ENCODE measurements around the gene PPIF.

DNA sequence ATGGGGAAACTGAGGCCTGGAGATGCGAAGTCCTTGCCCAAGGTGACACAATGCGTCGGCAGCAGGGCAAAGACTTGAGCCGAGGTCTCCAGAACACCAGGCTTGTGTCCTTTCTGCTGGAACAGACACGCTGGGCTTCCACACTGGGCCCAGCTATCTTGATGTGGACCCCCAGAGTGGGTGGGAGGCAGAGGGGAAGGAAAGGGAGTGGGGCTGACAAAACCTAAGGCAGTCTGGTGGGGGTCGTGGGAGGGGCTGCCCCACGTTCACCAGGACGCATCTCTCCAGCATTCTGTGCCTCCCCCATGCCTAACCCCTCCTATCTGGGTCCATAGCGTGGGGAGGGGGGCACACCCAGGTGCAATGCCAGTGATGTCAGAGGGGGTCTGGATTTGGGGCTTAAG, 38.1 kb downstream of the PPIF start:
- TF ChIP-seq, protein P1, sequence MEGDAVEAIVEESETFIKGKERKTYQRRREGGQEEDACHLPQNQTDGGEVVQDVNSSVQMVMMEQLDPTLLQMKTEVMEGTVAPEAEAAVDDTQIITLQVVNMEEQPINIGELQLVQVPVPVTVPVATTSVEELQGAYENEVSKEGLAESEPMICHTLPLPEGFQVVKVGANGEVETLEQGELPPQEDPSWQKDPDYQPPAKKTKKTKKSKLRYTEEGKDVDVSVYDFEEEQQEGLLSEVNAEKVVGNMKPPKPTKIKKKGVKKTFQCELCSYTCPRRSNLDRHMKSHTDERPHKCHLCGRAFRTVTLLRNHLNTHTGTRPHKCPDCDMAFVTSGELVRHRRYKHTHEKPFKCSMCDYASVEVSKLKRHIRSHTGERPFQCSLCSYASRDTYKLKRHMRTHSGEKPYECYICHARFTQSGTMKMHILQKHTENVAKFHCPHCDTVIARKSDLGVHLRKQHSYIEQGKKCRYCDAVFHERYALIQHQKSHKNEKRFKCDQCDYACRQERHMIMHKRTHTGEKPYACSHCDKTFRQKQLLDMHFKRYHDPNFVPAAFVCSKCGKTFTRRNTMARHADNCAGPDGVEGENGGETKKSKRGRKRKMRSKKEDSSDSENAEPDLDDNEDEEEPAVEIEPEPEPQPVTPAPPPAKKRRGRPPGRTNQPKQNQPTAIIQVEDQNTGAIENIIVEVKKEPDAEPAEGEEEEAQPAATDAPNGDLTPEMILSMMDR (IDR thresholded peaks at IDR 0.05) = no peak
- TF ChIP-seq TCF7 (CRISPR knock-in tag; IDR thresholded peaks at IDR 0.05; ENCODE audit: low read depth) = no peak
- no peak for TF ChIP-seq CBFB (CRISPR knock-in tag; IDR thresholded peaks at IDR 0.05; ENCODE audit: low read depth)
- TF ChIP-seq, protein P2, sequence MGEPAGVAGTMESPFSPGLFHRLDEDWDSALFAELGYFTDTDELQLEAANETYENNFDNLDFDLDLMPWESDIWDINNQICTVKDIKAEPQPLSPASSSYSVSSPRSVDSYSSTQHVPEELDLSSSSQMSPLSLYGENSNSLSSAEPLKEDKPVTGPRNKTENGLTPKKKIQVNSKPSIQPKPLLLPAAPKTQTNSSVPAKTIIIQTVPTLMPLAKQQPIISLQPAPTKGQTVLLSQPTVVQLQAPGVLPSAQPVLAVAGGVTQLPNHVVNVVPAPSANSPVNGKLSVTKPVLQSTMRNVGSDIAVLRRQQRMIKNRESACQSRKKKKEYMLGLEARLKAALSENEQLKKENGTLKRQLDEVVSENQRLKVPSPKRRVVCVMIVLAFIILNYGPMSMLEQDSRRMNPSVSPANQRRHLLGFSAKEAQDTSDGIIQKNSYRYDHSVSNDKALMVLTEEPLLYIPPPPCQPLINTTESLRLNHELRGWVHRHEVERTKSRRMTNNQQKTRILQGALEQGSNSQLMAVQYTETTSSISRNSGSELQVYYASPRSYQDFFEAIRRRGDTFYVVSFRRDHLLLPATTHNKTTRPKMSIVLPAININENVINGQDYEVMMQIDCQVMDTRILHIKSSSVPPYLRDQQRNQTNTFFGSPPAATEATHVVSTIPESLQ (CRISPR knock-in tag; IDR thresholded peaks at IDR 0.05) = no peak
- TF ChIP-seq, protein P3, sequence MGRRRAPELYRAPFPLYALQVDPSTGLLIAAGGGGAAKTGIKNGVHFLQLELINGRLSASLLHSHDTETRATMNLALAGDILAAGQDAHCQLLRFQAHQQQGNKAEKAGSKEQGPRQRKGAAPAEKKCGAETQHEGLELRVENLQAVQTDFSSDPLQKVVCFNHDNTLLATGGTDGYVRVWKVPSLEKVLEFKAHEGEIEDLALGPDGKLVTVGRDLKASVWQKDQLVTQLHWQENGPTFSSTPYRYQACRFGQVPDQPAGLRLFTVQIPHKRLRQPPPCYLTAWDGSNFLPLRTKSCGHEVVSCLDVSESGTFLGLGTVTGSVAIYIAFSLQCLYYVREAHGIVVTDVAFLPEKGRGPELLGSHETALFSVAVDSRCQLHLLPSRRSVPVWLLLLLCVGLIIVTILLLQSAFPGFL (CRISPR knock-in tag; IDR thresholded peaks at IDR 0.05; ENCODE audit: borderline replicate concordance) = no peak
- TF ChIP-seq CREB1 (CRISPR knock-in tag; IDR thresholded peaks at IDR 0.05) = no peak
- TF ChIP-seq, protein P4, sequence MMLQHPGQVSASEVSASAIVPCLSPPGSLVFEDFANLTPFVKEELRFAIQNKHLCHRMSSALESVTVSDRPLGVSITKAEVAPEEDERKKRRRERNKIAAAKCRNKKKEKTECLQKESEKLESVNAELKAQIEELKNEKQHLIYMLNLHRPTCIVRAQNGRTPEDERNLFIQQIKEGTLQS (CRISPR knock-in tag; conservative IDR thresholded peaks at IDR 0.05) = no peak
- TF ChIP-seq, protein P5, sequence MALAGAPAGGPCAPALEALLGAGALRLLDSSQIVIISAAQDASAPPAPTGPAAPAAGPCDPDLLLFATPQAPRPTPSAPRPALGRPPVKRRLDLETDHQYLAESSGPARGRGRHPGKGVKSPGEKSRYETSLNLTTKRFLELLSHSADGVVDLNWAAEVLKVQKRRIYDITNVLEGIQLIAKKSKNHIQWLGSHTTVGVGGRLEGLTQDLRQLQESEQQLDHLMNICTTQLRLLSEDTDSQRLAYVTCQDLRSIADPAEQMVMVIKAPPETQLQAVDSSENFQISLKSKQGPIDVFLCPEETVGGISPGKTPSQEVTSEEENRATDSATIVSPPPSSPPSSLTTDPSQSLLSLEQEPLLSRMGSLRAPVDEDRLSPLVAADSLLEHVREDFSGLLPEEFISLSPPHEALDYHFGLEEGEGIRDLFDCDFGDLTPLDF (CRISPR knock-in tag; IDR thresholded peaks at IDR 0.05) = no peak
- no peak for TF ChIP-seq FOXJ3 (CRISPR knock-in tag; IDR thresholded peaks at IDR 0.05; ENCODE audit: borderline replicate concordance)
- TF ChIP-seq, protein P6, sequence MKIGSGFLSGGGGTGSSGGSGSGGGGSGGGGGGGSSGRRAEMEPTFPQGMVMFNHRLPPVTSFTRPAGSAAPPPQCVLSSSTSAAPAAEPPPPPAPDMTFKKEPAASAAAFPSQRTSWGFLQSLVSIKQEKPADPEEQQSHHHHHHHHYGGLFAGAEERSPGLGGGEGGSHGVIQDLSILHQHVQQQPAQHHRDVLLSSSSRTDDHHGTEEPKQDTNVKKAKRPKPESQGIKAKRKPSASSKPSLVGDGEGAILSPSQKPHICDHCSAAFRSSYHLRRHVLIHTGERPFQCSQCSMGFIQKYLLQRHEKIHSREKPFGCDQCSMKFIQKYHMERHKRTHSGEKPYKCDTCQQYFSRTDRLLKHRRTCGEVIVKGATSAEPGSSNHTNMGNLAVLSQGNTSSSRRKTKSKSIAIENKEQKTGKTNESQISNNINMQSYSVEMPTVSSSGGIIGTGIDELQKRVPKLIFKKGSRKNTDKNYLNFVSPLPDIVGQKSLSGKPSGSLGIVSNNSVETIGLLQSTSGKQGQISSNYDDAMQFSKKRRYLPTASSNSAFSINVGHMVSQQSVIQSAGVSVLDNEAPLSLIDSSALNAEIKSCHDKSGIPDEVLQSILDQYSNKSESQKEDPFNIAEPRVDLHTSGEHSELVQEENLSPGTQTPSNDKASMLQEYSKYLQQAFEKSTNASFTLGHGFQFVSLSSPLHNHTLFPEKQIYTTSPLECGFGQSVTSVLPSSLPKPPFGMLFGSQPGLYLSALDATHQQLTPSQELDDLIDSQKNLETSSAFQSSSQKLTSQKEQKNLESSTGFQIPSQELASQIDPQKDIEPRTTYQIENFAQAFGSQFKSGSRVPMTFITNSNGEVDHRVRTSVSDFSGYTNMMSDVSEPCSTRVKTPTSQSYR (CRISPR knock-in tag; IDR thresholded peaks at IDR 0.05) = no peak
- TF ChIP-seq, protein P7, sequence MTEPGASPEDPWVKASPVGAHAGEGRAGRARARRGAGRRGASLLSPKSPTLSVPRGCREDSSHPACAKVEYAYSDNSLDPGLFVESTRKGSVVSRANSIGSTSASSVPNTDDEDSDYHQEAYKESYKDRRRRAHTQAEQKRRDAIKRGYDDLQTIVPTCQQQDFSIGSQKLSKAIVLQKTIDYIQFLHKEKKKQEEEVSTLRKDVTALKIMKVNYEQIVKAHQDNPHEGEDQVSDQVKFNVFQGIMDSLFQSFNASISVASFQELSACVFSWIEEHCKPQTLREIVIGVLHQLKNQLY (CRISPR knock-in tag; IDR thresholded peaks at IDR 0.05) = no peak
- no peak for TF ChIP-seq FOXP1 (CRISPR knock-in tag; IDR thresholded peaks at IDR 0.05; ENCODE audit: borderline replicate concordance)
- TF ChIP-seq NFYB (CRISPR knock-in tag; conservative IDR thresholded peaks at IDR 0.05; ENCODE audit: low read depth) = no peak

All from WTC11 (cell line).